ENCODE data around the gene EFHC1. TPM values are rescaled to one million over a fixed set of nuclear protein-coding genes. Genes with fewer than 3 reads are reported as not detected.

The EFHC1 gene
- total RNA-seq, 2 donors from 2014 or later = 3.4 to 4.1 TPM

- TF ChIP-seq, protein P1, sequence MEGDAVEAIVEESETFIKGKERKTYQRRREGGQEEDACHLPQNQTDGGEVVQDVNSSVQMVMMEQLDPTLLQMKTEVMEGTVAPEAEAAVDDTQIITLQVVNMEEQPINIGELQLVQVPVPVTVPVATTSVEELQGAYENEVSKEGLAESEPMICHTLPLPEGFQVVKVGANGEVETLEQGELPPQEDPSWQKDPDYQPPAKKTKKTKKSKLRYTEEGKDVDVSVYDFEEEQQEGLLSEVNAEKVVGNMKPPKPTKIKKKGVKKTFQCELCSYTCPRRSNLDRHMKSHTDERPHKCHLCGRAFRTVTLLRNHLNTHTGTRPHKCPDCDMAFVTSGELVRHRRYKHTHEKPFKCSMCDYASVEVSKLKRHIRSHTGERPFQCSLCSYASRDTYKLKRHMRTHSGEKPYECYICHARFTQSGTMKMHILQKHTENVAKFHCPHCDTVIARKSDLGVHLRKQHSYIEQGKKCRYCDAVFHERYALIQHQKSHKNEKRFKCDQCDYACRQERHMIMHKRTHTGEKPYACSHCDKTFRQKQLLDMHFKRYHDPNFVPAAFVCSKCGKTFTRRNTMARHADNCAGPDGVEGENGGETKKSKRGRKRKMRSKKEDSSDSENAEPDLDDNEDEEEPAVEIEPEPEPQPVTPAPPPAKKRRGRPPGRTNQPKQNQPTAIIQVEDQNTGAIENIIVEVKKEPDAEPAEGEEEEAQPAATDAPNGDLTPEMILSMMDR (IDR thresholded peaks at IDR 0.05) = no peak
- DNase-seq (ENCODE audit: low spot score) = no peak
- Histone ChIP-seq H3K27me3 (no peaks in the 10 kb centered on the region), H3K9me3 (no peaks in the 10 kb centered on the region), H3K4me3 (no peak overlapping the region), H3K36me3 (peaks cover 15% of the 10 kb centered on the region), H3K27ac (no peak overlapping the region), H3K4me1 (peaks cover 0 to 54% of the 10 kb centered on the region in 2 donors)
Measured at GRCh38 chr6:52536424-52536916, 116.3 kb downstream of the EFHC1 start.

GRCh38 chr6:52537001-52537753, 117.0 kb downstream of the EFHC1 start:
- TF ChIP-seq, protein P1 (IDR thresholded peaks at IDR 0.05) = no peak
- Histone ChIP-seq H3K9me3 (no peaks in the 10 kb centered on the region), H3K27me3 (no peaks in the 10 kb centered on the region), H3K36me3 (peaks cover 15% of the 10 kb centered on the region), H3K27ac (no peak overlapping the region), H3K4me3 (no peak overlapping the region), H3K4me1 (peaks cover 0 to 58% of the 10 kb centered on the region in 2 donors)
- no peak for DNase-seq (ENCODE audit: low spot score)

- DNase-seq (ENCODE audit: low spot score) = no peak
- Histone ChIP-seq H3K9me3 (no peaks in the 10 kb centered on the region), H3K27me3 (no peaks in the 10 kb centered on the region), H3K4me3 (no peak overlapping the region), H3K4me1 (peaks cover 0 to 70% of the 10 kb centered on the region in 2 donors), H3K27ac (no peak overlapping the region), H3K36me3 (peaks cover 15% of the 10 kb centered on the region)
- TF ChIP-seq, protein P1 (IDR thresholded peaks at IDR 0.05) = no peak
Measured at GRCh38 chr6:52538252-52538900, 118.2 kb downstream of the EFHC1 start.

GRCh38 chr6:52538901-52539354, 118.8 kb downstream of the EFHC1 start:
- Histone ChIP-seq H3K9me3 (no peaks in the 10 kb centered on the region), H3K4me1 (peaks cover 0 to 75% of the 10 kb centered on the region in 2 donors), H3K4me3 (no peak overlapping the region), H3K27me3 (no peaks in the 10 kb centered on the region), H3K27ac (no peak overlapping the region), H3K36me3 (peaks cover 15% of the 10 kb centered on the region)
- DNase-seq (ENCODE audit: low spot score) = no peak
- TF ChIP-seq, protein P1 (IDR thresholded peaks at IDR 0.05) = no peak

DNA sequence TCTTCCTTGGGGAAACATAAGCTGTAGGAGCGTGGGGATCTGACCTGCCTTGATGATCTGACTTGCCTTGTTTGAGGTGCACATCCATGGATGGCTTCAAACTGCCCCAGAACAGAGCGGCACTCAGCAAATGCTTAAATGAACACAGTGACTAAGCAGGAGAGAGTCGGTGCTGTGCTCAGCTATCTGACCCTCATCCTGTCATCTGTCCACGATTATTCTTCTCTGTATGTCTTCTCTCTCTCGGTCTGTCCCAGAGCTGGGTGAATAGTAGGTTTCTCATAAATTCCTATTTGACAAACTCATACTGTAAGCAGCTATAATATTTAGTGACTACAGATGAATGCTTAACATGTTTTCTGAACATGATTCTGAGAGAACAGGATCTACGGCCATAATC, 119.5 kb downstream of the EFHC1 start:
- no peak overlapping the region for H3K27ac ChIP-seq
- H3K9me3 ChIP-seq = no peaks in the 10 kb centered on the region
- H3K4me3 ChIP-seq = no peak overlapping the region
- H3K36me3 ChIP-seq = peaks cover 11% of the 10 kb centered on the region
- H3K4me1 ChIP-seq = peaks cover 0 to 82% of the 10 kb centered on the region in 2 donors
- H3K27me3 ChIP-seq = no peaks in the 10 kb centered on the region
- no peak for DNase-seq (ENCODE audit: low spot score)
- TF ChIP-seq, protein P1 (IDR thresholded peaks at IDR 0.05) = no peak

All from right atrium auricular region (tissue), 2 donors.